Common myeloid progenitor, CD34-positive (primary cell): ENCODE results near the gene FLNB.

Source experiments
- CTCF ChIA-PET: fragments of 350-600 bp; sonication (Branson Sonifier 250); formaldehyde crosslinking; loops from one replicate; lab custom pipeline; 2021; ENCODE audit warnings: antibody characterized with exemption; lab: Charles Lee
- POLR2A ChIA-PET: fragments of 350-600 bp; sonication (Branson Sonifier 250); formaldehyde crosslinking; loops from one replicate; lab custom pipeline; 2021; ENCODE audit warnings: antibody characterized with exemption; lab: Charles Lee
- DNase-seq, 3 donors: peaks; one replicate each; pipeline versions ENCODE4 v3.0.0 to v3.0.0-alpha.2; 2013
- H3K27ac ChIP-seq, 2 experiments: 1 replicate in 1 of 2; 2 replicates in 1 of 2; pipeline ENCODE4 v1.7.0; 2013; ENCODE audit warnings: inconsistent platforms in 2 of 2, low read length in 2 of 2, mild to moderate bottlenecking in 2 of 2, low read depth in 1 of 2, moderate library complexity in 1 of 2; ENCODE audit not compliant: severe bottlenecking in 2 of 2, insufficient read depth in 1 of 2, poor library complexity in 1 of 2
- H3K27me3 ChIP-seq, 5 experiments: replicated peaks in 2 of 5; 1 replicate in 3 of 5; 2 replicates in 2 of 5; pipeline versions ENCODE4 v1.6.1 to v1.7.0; 2013; ENCODE audit warnings: low read length in 4 of 5, mild to moderate bottlenecking in 2 of 5, moderate library complexity in 2 of 5, inconsistent platforms in 1 of 5; ENCODE audit not compliant: insufficient read depth in 5 of 5, control insufficient read depth in 4 of 5
- H3K36me3 ChIP-seq, 4 experiments: 1 replicate in 2 of 4; 2 replicates in 2 of 4; pipeline versions ENCODE4 v1.6.1 to v1.7.0; 2013; ENCODE audit warnings: low read length in 3 of 4, control low read depth in 1 of 4, mild to moderate bottlenecking in 1 of 4; ENCODE audit not compliant: control insufficient read depth in 4 of 4, insufficient read depth in 4 of 4
- H3K4me1 ChIP-seq, 4 experiments: 1 replicate in 3 of 4; 2 replicates in 1 of 4; pipeline versions ENCODE4 v1.6.1 to v1.7.1; 2013; ENCODE audit warnings: low read length in 3 of 4, mild to moderate bottlenecking in 3 of 4, control low read depth in 1 of 4, inconsistent platforms in 1 of 4, moderate library complexity in 1 of 4; ENCODE audit not compliant: control insufficient read depth in 4 of 4, insufficient read depth in 4 of 4; ENCODE audit errors: control extremely low read depth in 1 of 4
- H3K4me3 ChIP-seq, 7 experiments: 1 replicate in 4 of 7; 2 replicates in 3 of 7; pipeline versions ENCODE4 v1.5.1 to v1.7.0; 2013; ENCODE audit warnings: mild to moderate bottlenecking in 7 of 7, low read length in 6 of 7, moderate library complexity in 6 of 7, inconsistent platforms in 2 of 7, low read depth in 2 of 7, control low read depth in 1 of 7; ENCODE audit not compliant: insufficient read depth in 4 of 7, control insufficient read depth in 1 of 7; ENCODE audit errors: extremely low read depth in 1 of 7
- H3K9me3 ChIP-seq, 5 experiments: 1 replicate in 4 of 5; 2 replicates in 1 of 5; pipeline versions ENCODE4 v1.6.1 to v1.7.1; 2013; ENCODE audit warnings: low read length in 4 of 5, mild to moderate bottlenecking in 2 of 5, inconsistent platforms in 1 of 5, low read depth in 1 of 5, moderate library complexity in 1 of 5; ENCODE audit not compliant: control insufficient read depth in 4 of 5, insufficient read depth in 2 of 5; ENCODE audit errors: control extremely low read depth in 1 of 5
- WGBS: methylation state at CpG from one replicate; pipeline ENCODE4 v1.1.5; 2013; ENCODE audit not compliant: insufficient coverage; 5-methylcytosine and 5-hydroxymethylcytosine counted together

Gene FLNB

GRCh38 chr3:58084788-58085543 is 76.7 kb downstream of the FLNB start:
- H3K9me3 ChIP-seq = no peaks in the 10 kb centered on the region
- whole genome bisulfite sequencing = 79% methylated on average over 2 of the region's 5 CpGs
- peak in 1 of 3 donors; percentile 14 for DNase-seq
- H3K4me1 ChIP-seq = peaks cover 21 to 64% (median 42%) of the 10 kb centered on the region in 4 experiments
- CTCF ChIA-PET = interaction anchor here (1.2 kb wide), 1 partner anchor 51 kb away, joined by 4 read pairs; no protein-coding TSS in a partner anchor
- H3K4me3 ChIP-seq = peak overlapping the region in 1 of 7 experiments; percentile 36
- peaks cover 0 to 8% (median 4%) of the 10 kb centered on the region in 4 experiments for H3K36me3 ChIP-seq
- no peaks in the 10 kb centered on the region for H3K27me3 ChIP-seq
- H3K27ac ChIP-seq = peak overlapping the region in 1 of 2 experiments; percentile 56
- POLR2A ChIA-PET = no interaction called here

DNA sequence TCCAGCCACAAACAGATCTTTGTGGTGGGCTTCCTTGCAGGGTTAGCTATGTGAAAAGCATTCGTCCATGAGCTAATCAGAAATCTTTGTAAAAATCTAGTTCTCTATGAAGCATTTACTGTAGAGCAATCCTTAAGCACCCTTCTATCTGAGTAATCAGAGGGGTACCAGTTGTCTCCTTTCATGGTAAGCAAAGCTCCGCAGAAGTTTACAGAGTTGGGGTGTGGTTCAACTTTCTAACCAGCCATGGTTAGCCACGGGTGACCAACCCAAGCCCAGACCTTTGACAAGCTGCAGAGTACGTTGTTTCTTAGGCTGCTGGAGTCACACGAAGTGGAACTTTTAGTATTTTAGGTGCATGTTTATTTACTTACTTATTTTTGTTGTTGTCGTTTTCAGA is 77.4 kb downstream of the FLNB start:
- H3K9me3 ChIP-seq = no peaks in the 10 kb centered on the region
- H3K36me3 ChIP-seq = peaks cover 0 to 6% (median 4%) of the 10 kb centered on the region in 4 experiments
- H3K4me1 ChIP-seq = peaks cover 21 to 59% (median 41%) of the 10 kb centered on the region in 4 experiments
- DNase-seq = peak in 2 of 3 donors; percentile 24 to 43
- H3K27me3 ChIP-seq = no peaks in the 10 kb centered on the region
- ChIA-PET POLR2A (no interaction called here), CTCF (interaction anchor here (1.2 to 1.8 kb wide), 2 partner anchors 22 to 50 kb away, joined by 4 to 5 read pairs; no protein-coding TSS in a partner anchor)
- H3K27ac ChIP-seq = peak overlapping the region in 1 of 2 experiments; percentile 56
- WGBS = 92% methylated on average over 5 of the region's 6 CpGs
- no peak overlapping the region for H3K4me3 ChIP-seq

DNA sequence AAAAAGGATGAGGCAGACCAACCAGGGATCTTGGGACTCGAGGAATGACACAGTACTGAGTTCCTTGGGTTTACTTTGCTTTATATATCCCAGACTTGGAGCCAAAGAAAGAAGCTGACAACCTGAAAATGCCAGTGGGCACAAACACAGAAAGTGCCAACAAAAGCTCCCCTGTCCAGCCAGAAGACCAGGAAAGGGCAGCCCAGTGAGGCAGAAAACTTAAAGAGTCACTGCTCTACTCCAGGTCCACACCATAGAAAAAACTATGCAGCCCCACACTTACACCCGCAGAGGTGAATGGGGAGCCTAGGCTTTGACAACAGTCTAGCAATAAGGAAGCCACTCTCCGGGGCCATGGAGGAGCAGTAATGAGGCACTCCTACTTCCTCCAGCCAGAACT is 80.3 kb downstream of the FLNB start:
- no peak for DNase-seq
- ChIA-PET POLR2A (no interaction called here), CTCF (no interaction called here)
- Histone ChIP-seq H3K36me3 (peaks cover 0 to 10% (median 6%) of the 10 kb centered on the region in 4 experiments), H3K27me3 (no peaks in the 10 kb centered on the region), H3K4me1 (peaks cover 12 to 35% (median 20%) of the 10 kb centered on the region in 4 experiments), H3K27ac (no peak overlapping the region), H3K9me3 (no peaks in the 10 kb centered on the region), H3K4me3 (no peak overlapping the region)
- WGBS = 100% methylated on average over 3 of the region's 3 CpGs

- DNase-seq = no peak
- ChIA-PET POLR2A (no interaction called here), CTCF (interaction anchor here (1.3 kb wide), 1 partner anchor 25 kb away, joined by 4 read pairs; no protein-coding TSS in a partner anchor)
- Histone ChIP-seq H3K27ac (no peak overlapping the region), H3K36me3 (peaks cover 5 to 15% (median 6%) of the 10 kb centered on the region in 4 experiments), H3K27me3 (no peaks in the 10 kb centered on the region), H3K4me1 (peaks cover 5 to 16% (median 6%) of the 10 kb centered on the region in 4 experiments), H3K4me3 (no peak overlapping the region), H3K9me3 (no peaks in the 10 kb centered on the region)
- WGBS = no CpG with 5 or more reads among the region's 5 CpGs
Measured at GRCh38 chr3:58090351-58090750, 82.1 kb downstream of the FLNB start.

GRCh38 chr3:58092521-58092920 is 84.3 kb downstream of the FLNB start:
- Histone ChIP-seq H3K4me1 (no peaks in the 10 kb centered on the region), H3K27ac (no peak overlapping the region), H3K27me3 (no peaks in the 10 kb centered on the region), H3K36me3 (peaks cover 5 to 37% (median 13%) of the 10 kb centered on the region in 4 experiments), H3K4me3 (no peak overlapping the region), H3K9me3 (no peaks in the 10 kb centered on the region)
- no peak for DNase-seq
- 100% methylated on average over 2 of the region's 4 CpGs for WGBS
- ChIA-PET POLR2A (no interaction called here), CTCF (interaction anchor here (1.1 kb wide), 1 partner anchor 11 kb away, joined by 3 read pairs; no protein-coding TSS in a partner anchor)

GRCh38 chr3:58093574-58094195 is 85.5 kb downstream of the FLNB start:
- Histone ChIP-seq H3K36me3 (peaks cover 5 to 44% (median 17%) of the 10 kb centered on the region in 4 experiments), H3K9me3 (no peaks in the 10 kb centered on the region), H3K4me1 (no peaks in the 10 kb centered on the region), H3K27ac (no peak overlapping the region), H3K4me3 (no peak overlapping the region), H3K27me3 (no peaks in the 10 kb centered on the region)
- ChIA-PET POLR2A (interaction anchor here (0.6 kb wide), 1 partner anchor 130 kb away, joined by 3 read pairs; no protein-coding TSS in a partner anchor), CTCF (interaction anchor here (1.1 kb wide), 1 partner anchor 12 kb away, joined by 3 read pairs; no protein-coding TSS in a partner anchor)
- 94% methylated on average over 7 of the region's 8 CpGs for WGBS
- no peak for DNase-seq
